IPS-NIHi7 (cell line): ENCODE measurements around the gene LRP4.

Source experiments
- DNase-seq: peaks from one replicate; pipeline ENCODE4 v3.0.0; 2012; ENCODE audit warnings: mixed read lengths; ENCODE audit errors: extremely low spot score

The LRP4 gene

GRCh38 chr11:46850829-46851380 lies 67.4 kb downstream of the LRP4 start:
- no peak for DNase-seq

- DNase-seq = no peak
These were observed 68.7 kb downstream of the LRP4 start for GRCh38 chr11:46849631-46850030.

- no peak for DNase-seq
These were observed 71.9 kb downstream of the LRP4 start for GRCh38 chr11:46846510-46846830.

- peak; percentile 97 for DNase-seq
These were observed 72.4 kb downstream of the LRP4 start, which contains the start of gene CKAP5 for GRCh38 chr11:46845740-46846509. TSS of gene CKAP5 (minus strand) at chr11:46846280. CDS start at chr11:46821231, 25,049 bp downstream.

GRCh38 chr11:46845440-46845739 lies 73.0 kb downstream of the LRP4 start:
- no peak for DNase-seq

- DNase-seq = no peak
These were observed 78.2 kb downstream of the LRP4 start for GRCh38 chr11:46840116-46840515.

GRCh38 chr11:46838501-46838900 lies 79.8 kb downstream of the LRP4 start:
- DNase-seq = no peak

- no peak for DNase-seq
These were observed 80.5 kb downstream of the LRP4 start for GRCh38 chr11:46837860-46838259.

GRCh38 chr11:46836870-46837269 lies 81.5 kb downstream of the LRP4 start:
- no peak for DNase-seq

GRCh38 chr11:46836431-46836830 lies 81.9 kb downstream of the LRP4 start:
- DNase-seq = no peak

GRCh38 chr11:46835897-46836296 lies 82.5 kb downstream of the LRP4 start:
- DNase-seq = no peak

GRCh38 chr11:46834821-46835220 lies 83.5 kb downstream of the LRP4 start:
- DNase-seq = no peak

GRCh38 chr11:46832511-46833214 lies 85.7 kb downstream of the LRP4 start:
- DNase-seq = no peak

- no peak for DNase-seq
These were observed 90.4 kb downstream of the LRP4 start for GRCh38 chr11:46827995-46828394.

GRCh38 chr11:46826310-46827044 lies 91.9 kb downstream of the LRP4 start:
- DNase-seq = peak; percentile 87

- peak; percentile 14 for DNase-seq
These were observed 109.4 kb downstream of the LRP4 start for GRCh38 chr11:46808799-46809431.
